AG04449 (cell line): ENCODE measurements around the gene PDGFC.

Experiments
- CTCF ChIA-PET: fragments of 350-600 bp; formaldehyde crosslinking; extraction: SDS; loops from one replicate; lab custom pipeline; 2021; ENCODE audit warnings: antibody characterized with exemption; lab: Yijun Ruan, JAX
- POLR2A ChIA-PET: fragments of 400-600, 350-600 bp; formaldehyde crosslinking; extraction: SDS; loops from one replicate; lab custom pipeline; 2020; ENCODE audit warnings: antibody characterized with exemption, inconsistent platforms; lab: Yijun Ruan, JAX
- DNase-seq: peaks from one replicate; pipeline ENCODE4 v3.0.0-alpha.2; 2010; ENCODE audit warnings: low read depth, low spot score
- H3K4me3 ChIP-seq: 2 replicates; pipeline ENCODE4 v1.5.1; 2011; ENCODE audit warnings: low read depth, mild to moderate bottlenecking, control low read depth, low read length
- CTCF ChIP-seq: IDR thresholded peaks from one replicate; pipeline ENCODE4 v1.5.1; 2011; ENCODE audit warnings: mild to moderate bottlenecking, moderate library complexity, low read length, control low read depth, inconsistent platforms; ENCODE audit not compliant: insufficient read depth; ENCODE audit errors: missing control alignments

Gene PDGFC

GRCh38 chr4:156771171-156771837 lies 200.3 kb downstream of the PDGFC start:
- ChIA-PET POLR2A (interaction anchor here (0.5 to 0.8 kb wide), 3 partner anchors 9 to 295 kb away, joined by 3 to 4 read pairs (median 4); no protein-coding TSS in a partner anchor), CTCF (interaction anchor here (0.7 to 5.4 kb wide), 2 partner anchors 198 to 295 kb away, joined by 3 to 42 read pairs; partner anchors contain the start of gene PDGFC)
- no peak for TF ChIP-seq CTCF
- DNase-seq, result no peak
- no peak overlapping the region for H3K4me3 ChIP-seq

GRCh38 chr4:156770140-156770539 lies 201.5 kb downstream of the PDGFC start:
- ChIA-PET POLR2A (interaction anchor here (0.6 kb wide), 1 partner anchor 21 kb away, joined by 3 read pairs; no protein-coding TSS in a partner anchor), CTCF (interaction anchor here (1.9 to 5.4 kb wide), 2 partner anchors 199 to 295 kb away, joined by 5 to 42 read pairs; partner anchors contain the start of gene PDGFC)
- H3K4me3 ChIP-seq, result no peak overlapping the region
- DNase-seq, result no peak
- TF ChIP-seq CTCF, result no peak

GRCh38 chr4:156767911-156768415 lies 203.6 kb downstream of the PDGFC start:
- no peak overlapping the region for H3K4me3 ChIP-seq
- POLR2A ChIA-PET, result no interaction called here
- CTCF ChIA-PET, result interaction anchor here (0.9 kb wide), 1 partner anchor 293 kb away, joined by 4 read pairs; no protein-coding TSS in a partner anchor

GRCh38 chr4:156766846-156767245 lies 204.8 kb downstream of the PDGFC start:
- TF ChIP-seq CTCF, result no peak
- ChIA-PET CTCF (no interaction called here), POLR2A (no interaction called here)
- no peak overlapping the region for H3K4me3 ChIP-seq
- no peak for DNase-seq

More at GRCh38 chr4:156767911-156768415, 203.6 kb downstream of the PDGFC start:
- no peak for TF ChIP-seq CTCF
- no peak for DNase-seq

GRCh38 chr4:156765277-156765676 lies 206.3 kb downstream of the PDGFC start:
- TF ChIP-seq CTCF, result no peak
- CTCF ChIA-PET, result no interaction called here
- H3K4me3 ChIP-seq, result no peak overlapping the region
- DNase-seq, result no peak
- POLR2A ChIA-PET, result no interaction called here

GRCh38 chr4:156764846-156765245 lies 206.8 kb downstream of the PDGFC start:
- ChIA-PET CTCF (no interaction called here), POLR2A (no interaction called here)
- TF ChIP-seq CTCF, result no peak
- H3K4me3 ChIP-seq, result no peak overlapping the region
- DNase-seq, result no peak
